HG02678 (cell line): ENCODE data around the gene TNFSF15.
A peak's percentile ranks its signal among the peaks of the same experiment; 100 is the strongest.

Experiments
- ATAC-seq: cut with Tn5 transposase; IDR thresholded peaks from one replicate; pipeline ENCODE4 v1.9.1; 2021; ENCODE audit warnings: mild to moderate bottlenecking, moderate library complexity; ENCODE audit not compliant: unreplicated experiment

The TNFSF15 gene

GRCh38 chr9:114825126-114825795 is 19.4 kb upstream of the TNFSF15 start:
- ATAC-seq = no peak

DNA sequence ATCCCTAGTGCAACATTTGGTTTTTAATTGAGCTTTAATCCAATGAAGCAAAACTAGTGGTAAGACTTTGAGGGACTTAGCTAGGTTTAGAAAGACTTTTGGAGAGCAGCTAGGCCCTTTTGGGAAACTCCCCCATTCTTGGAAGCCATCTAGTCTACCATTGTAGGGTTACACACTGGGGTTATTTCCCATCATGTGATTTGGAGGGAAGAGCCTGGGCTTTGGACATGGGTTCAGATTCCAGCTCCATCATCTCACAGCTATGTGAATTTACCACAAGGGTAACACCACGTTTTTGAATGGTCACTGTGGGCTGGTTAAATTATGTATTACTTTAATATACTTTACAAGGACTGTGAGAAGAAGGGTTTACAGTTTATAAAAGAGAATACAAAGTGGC is 18.3 kb upstream of the TNFSF15 start:
- no peak for ATAC-seq

- no peak for ATAC-seq
Measured at GRCh38 chr9:114823441-114823840, 17.6 kb upstream of the TNFSF15 start.

GRCh38 chr9:114822708-114823107 is 16.9 kb upstream of the TNFSF15 start:
- no peak for ATAC-seq

- ATAC-seq = no peak
Measured at GRCh38 chr9:114820776-114821501, 15.1 kb upstream of the TNFSF15 start.

- ATAC-seq = no peak
Measured at GRCh38 chr9:114818178-114818577, 12.3 kb upstream of the TNFSF15 start.

DNA sequence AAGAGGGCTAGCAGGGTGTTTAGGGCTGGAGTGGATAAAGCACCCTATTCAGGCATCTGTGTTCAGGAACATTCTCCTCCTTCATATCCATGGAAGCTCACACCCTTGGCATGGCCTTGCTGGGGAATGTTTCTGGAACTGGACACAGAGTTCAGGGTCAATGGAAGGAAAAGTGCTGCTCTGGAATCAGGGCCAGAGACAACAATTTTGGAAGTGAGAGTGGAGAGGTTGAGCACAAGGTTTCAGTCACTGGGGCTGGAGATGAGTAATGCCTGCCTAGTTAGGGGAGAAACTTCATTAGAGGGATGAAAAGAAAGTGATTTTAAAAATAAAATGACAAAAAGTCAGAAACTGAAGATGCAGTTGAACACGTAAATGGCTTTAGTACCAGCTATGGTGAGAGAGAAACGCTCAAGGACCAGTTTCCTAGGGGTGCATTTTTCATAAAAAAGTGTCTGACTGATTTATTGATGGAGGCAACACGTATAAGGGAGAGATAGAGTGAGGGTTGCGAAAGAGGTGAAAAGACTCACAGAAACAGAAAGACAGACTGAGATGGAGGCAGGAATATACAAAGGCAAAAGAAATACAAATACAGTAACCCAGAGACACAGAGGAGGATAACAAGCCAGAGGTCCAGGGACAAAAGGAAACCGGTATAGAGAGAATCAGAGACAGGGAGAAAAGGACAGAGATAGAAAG is 8.0 kb upstream of the TNFSF15 start:
- ATAC-seq = no peak

- no peak for ATAC-seq
Measured at GRCh38 chr9:114811966-114812636, 6.3 kb upstream of the TNFSF15 start.

DNA sequence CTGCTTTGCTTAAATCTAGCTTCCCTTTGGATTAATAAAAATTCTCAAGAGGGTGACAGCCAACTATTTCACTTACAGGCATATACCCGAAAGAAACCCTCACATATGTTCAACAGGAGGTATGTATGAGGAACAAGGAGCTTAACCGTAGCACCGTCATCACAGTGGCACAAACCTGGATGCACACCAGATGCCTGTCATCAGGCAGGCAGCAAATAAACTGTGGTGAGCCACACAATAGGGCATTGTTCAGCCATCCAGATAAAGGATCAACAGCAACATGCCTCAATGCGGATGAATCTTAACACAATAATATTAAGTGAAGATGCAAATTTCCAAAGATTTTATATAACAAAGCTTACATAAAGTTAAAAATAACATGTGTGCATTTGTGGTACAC is 5.5 kb upstream of the TNFSF15 start:
- ATAC-seq = no peak

- ATAC-seq = no peak
Measured at GRCh38 chr9:114810614-114811013, 4.8 kb upstream of the TNFSF15 start.

DNA sequence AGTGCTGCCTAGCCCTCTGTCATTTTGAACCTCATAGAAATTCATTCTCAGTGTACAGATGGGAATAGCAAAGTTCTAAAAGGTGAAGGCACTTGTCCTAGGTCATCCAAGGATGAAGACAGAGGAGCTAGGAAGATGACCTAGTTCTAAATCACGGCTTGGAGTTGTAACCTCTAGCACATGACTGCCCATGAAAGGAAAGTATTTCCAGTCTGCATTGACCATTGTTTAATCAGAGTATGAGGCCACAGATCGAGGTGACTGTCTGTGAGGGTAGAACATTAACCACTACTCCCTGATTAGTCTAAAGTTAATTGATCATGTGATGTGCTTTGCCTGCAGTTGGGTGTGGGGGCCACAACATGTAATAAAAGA is 674 bp upstream of the TNFSF15 start:
- peak; percentile 41 for ATAC-seq

DNA sequence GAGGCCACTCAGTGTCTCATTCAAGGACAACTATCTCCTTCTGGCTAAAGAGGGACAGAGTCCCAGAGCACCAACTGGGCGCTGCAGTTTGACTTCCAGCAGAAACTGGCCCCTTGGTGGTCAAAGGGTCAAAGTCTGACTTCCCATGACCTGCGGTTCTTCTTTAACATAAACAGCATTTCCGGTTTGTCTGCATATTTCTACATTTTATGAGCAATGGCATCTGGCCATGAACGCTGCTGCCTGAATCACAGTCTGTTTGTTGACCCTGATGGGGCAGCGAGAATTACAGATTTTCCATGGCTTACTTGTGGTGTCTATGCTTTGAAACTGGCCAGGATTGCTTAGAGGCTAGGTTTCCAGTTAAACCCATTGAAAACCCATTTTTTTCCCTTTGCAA is 1.3 kb downstream of the TNFSF15 start:
- ATAC-seq = no peak

- no peak for ATAC-seq
Measured at GRCh38 chr9:114803479-114804265, 2.2 kb downstream of the TNFSF15 start.

GRCh38 chr9:114799925-114800324 is 5.9 kb downstream of the TNFSF15 start:
- no peak for ATAC-seq

DNA sequence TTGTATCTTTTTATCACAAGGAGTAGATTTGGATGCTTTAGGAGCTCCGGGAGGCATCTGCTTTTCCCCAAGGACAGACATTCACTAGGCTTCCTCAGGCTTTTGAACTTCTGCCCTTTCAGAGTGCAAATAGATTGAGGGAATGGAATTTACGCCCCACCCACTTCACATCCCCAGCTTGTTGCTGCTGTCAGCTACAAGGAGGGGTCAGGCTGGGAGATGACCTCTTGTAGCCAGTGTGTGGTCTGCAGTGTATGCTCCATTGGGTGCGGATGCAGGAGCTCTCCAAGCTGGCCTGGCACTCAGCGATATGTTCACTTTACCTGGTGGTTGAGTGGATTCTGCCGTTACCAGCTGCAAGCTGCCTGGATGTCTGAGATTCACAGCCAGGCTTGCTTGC is 6.4 kb downstream of the TNFSF15 start:
- no peak for ATAC-seq

DNA sequence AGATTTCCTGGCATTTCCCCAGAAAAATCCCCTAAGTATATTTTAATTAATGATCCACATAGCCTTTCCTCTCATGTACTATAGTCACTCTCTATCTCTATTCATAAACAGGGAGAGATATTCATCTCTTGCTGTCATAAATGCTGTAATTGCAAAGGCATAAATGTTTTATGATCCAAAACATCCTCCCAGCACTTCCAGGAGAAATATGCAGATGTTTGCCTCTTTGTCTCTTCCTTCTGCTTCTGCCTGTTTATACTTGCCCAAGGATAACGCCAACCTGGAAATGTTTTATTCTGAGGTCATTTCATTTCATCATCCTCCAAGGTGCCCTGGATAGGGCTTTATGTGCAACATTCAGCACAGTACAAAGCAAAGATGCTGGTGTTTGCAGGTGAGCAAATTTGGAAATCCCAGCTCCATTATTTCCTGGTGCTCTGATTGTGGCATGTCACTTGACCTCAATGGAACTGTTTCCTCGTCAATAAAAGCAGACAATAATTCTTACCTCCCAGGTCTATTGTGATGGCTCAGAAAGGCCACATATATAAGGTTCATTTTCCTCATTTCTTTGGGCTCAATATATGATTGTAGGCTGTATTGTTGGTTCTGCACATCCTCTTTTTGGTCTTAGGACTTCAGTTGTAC is 6.9 kb downstream of the TNFSF15 start:
- ATAC-seq = no peak

- ATAC-seq = no peak
Measured at GRCh38 chr9:114798101-114798500, 7.7 kb downstream of the TNFSF15 start.

- no peak for ATAC-seq
Measured at GRCh38 chr9:114792396-114792795, 13.4 kb downstream of the TNFSF15 start.

- ATAC-seq = no peak
Measured at GRCh38 chr9:114791736-114792135, 14.1 kb downstream of the TNFSF15 start.

DNA sequence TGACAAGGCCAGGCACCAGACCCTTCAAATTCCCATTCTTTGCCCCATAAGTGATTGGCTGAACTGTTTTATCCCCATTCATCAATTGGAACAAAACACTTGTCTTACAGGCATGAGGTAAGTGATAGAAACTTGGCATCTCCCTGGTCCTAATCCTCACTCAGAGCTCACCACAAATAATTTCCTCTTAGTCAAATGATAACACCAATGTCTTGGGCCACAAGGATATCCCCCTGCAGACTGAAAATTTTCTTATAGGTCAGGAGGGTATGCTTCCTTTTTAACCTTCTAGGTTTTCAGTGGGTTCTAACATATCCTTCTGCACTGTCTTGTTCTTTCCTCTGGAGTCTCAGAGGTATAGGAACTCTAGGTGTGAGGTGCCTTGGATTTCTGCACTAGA is 14.5 kb downstream of the TNFSF15 start:
- no peak for ATAC-seq
